GM18868 (cell line): ENCODE measurements around the gene SLC35F3.
"Not testable (repeated sequence)": the region's sequence is repeated elsewhere in the genome, so short reads cannot be mapped to it uniquely, and the experiment has no call there.

Experiments used
- ATAC-seq: cut with Tn5 transposase; IDR thresholded peaks from one replicate; pipeline ENCODE4 v1.9.1; 2021; ENCODE audit warnings: mild to moderate bottlenecking, moderate library complexity; ENCODE audit not compliant: unreplicated experiment

The SLC35F3 gene

DNA sequence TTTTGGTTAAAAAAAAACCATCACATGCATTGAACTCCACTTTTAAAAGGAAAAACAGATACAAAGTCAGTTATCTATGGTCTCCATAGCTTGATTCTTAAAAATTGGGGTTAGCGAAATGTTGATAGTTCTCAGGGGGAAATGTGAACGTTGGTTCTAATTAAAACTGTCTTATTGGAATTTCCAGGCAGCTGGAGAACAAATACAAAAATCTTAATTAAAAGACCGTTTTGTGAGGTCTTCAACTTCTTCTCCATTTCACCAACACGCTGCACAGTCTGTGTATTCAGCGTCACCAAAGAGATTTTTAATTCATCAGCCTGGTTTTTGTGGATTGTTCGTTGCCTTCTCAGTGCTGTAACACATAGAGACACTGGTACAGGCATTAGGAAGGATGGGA is 369.5 kb downstream of the SLC35F3 start:
- ATAC-seq, result no peak

- ATAC-seq, result no peak
Measured at GRCh38 chr1:234276151-234276788, 371.8 kb downstream of the SLC35F3 start.

- no peak for ATAC-seq
Measured at GRCh38 chr1:234277161-234277868, 372.8 kb downstream of the SLC35F3 start.

- no peak for ATAC-seq
Measured at GRCh38 chr1:234279021-234279420, 374.5 kb downstream of the SLC35F3 start.

- ATAC-seq, result no peak
Measured at GRCh38 chr1:234280500-234280899, 376.0 kb downstream of the SLC35F3 start.

- ATAC-seq, result no peak
Measured at GRCh38 chr1:234281826-234282489, 377.5 kb downstream of the SLC35F3 start.

DNA sequence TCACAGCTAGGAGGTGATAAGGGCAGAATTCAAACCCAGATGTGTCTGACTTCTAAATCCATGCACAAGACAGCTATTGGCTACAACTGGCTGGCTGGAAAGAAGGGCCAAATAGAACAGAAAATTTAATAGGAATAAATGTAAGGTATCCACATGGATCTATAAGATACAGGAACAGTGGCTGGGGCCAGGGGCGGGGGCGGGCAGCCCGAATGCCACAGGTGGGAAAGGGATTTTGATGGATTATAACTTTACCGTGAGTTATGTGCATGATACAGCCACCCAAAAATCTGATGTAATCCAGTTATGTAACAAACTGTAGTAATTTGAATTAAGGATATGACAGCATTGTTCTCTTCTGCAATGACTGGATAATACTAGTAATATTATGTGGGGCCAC is 381.7 kb downstream of the SLC35F3 start:
- no peak for ATAC-seq

DNA sequence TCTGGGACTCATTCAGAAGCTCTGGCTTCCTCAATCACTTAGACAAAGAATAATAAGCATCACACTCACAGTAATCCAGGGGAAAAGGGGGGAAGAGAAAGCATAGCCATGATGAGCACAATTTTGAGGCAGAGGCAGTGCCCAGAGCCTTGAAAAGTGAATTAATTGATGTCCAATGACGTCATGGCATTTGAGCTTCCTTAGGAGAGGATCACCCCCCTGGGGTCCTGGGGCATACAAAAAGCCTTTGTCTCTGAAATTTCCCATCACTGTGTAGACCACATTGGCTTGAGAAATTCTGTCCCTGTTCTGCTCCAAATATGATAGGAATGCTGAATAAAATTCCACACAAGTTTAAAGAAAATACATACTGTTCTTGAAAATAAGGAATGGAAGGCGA is 384.5 kb downstream of the SLC35F3 start:
- no peak for ATAC-seq

- ATAC-seq, result peak; percentile 59
Measured at GRCh38 chr1:234289538-234290305, 385.2 kb downstream of the SLC35F3 start.

DNA sequence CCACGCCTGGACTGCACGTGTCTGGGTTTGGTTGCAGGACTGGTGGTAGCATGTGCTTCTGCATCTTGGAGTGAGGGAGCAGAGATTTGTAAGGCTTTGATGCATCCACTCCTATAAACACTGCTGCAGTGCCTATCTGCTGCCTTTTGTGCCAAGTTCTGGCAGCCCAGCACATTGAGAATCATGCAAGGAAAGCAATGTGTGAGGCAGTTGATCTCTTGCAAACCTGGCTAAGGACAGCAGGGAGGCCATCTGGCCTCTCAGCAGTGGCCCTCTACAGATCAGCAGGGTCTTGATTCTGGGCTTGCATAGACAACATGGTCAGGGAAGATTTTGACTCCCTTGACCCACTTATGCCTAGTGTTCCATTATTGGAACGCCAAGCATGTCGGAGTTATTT is 387.5 kb downstream of the SLC35F3 start:
- no peak for ATAC-seq

DNA sequence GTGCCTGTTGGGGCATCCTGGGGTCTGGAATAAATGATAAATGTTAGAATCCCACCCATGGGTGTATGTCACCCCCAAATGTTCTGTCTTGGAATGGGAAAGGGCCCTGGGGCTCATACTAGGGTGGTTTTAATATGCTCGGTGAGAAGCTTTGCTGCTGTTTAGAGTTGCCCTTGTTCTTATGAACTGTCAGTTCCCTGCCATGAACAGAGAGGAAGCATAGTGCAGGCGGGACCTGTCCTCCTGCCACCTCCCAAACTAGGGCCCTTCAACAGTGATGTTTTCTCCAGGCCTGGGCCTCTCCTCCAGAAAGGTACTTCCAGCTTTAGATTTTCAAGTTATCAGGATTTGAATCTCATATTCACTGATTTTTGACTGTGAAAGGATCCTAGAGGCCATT is 388.1 kb downstream of the SLC35F3 start:
- ATAC-seq, result no peak

DNA sequence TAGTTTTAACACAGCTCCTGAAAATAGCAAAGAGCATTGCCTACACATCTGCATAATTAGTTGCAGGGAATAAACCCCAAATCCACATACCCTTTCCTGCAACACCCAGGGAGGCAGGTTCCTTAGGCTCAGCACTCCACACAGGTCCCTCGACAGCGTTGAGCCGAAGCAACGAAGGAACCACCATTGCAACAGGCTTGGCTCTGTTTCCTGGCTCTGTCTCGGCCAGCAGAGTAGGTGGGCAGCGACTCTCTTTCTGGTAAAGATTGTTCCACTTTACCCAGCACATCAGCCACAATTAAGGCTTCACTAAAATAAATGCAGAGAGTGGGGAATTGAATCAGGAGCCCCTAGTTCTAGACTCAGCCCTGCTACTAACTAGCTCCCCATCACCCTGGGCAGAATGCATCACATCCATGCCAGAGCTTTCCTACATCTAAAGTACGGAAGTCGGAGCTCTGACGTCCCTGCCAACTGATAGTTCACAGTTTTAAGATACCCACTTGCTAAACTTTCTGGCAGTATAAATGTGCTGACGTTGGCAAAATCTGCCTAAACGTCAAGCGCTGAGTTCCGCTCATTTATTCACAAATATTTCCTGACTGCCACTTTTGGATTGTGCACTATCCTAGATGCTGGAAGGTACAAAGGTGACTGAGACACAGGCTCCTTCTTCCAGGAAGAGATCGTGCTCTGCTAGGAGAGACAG is 389.8 kb downstream of the SLC35F3 start:
- ATAC-seq, result no peak

- ATAC-seq, result no peak
Measured at GRCh38 chr1:234295068-234295467, 390.6 kb downstream of the SLC35F3 start.

GRCh38 chr1:234295626-234296025 is 391.1 kb downstream of the SLC35F3 start:
- ATAC-seq, result no peak

GRCh38 chr1:234296496-234296895 is 392.0 kb downstream of the SLC35F3 start:
- no peak for ATAC-seq

DNA sequence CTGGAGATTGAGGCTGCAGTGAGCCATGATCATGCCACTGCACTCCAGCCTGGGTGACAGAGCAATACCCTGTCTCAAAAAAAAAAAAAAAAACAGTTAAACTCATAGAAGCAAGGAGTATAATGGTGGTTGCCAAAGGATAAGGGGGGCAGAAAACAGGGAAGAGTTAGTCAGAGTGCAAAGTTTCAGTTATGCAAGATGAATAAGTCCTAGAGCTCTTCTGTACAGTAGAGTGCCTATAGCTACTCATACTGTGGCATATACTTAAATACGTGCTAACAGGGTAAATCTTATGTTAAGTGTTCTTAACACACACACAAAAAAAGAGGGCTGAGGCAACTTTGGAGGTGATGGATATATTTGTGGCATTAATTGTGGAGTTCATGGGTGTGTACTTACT is 393.2 kb downstream of the SLC35F3 start:
- ATAC-seq, result no peak

DNA sequence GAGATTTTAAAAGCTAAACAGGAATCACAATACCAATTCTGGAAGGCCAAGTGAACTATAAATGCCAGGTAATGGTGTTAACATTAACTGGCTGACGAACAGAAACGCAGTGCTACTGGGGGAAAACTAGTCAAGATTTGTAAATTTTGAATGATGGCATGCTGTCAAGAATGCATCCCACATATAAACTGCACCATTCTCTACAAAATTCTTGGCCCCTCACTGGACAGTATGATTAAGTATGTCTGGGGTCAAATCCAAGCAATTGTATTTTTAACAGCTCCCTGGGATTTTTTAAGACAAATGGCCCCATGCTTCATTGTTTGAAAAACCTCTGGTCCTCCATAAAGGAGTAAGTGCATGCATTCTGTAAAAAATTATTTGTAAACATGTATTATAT is 395.6 kb downstream of the SLC35F3 start:
- ATAC-seq, result no peak

DNA sequence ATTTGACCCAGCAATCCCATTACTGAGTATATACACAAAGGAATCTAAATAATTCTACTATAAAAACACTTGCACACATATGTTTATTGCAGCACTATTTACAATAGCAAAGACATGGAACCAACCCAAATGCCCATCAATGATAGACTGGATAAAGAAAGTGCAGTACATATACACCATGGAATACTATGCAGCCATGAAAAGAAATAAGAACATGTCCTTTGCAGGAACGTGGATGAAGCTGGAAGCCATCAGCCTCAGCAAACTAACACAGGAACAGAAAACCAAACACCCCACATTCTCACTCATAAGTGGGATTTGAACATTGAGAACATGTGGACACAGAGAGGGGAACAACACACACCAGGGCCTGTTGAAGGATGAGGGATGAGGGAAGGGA is 397.2 kb downstream of the SLC35F3 start:
- not testable (repeated sequence) for ATAC-seq

DNA sequence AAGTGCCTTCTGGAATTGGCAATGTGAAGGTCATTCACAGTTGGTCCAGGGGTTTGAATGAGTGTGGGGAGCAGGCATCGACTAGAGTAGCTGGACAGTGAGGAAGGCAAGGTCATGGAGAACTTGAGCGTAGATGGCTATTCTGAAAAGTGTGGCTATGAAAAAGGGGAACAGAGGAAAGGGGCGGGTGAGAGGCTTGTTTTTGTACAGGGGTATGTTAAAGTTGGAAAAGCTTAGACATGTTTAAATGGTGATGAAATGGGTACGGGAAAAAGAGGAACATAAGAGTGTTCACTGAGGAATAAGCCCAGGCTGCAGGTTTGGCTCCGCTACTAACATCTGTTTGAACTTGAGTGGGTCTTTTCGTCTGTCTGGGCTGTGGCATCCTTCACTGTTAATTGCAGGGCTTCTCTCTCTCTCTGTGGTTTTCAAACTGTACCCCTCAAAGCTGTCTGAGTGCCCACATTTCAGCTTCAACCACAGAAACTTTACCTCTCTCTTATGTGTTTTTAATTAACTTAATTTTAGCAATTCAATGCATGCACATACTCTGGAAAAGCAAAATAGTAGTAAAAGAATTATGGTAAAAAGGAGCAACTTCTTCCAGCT is 398.0 kb downstream of the SLC35F3 start:
- no peak for ATAC-seq

DNA sequence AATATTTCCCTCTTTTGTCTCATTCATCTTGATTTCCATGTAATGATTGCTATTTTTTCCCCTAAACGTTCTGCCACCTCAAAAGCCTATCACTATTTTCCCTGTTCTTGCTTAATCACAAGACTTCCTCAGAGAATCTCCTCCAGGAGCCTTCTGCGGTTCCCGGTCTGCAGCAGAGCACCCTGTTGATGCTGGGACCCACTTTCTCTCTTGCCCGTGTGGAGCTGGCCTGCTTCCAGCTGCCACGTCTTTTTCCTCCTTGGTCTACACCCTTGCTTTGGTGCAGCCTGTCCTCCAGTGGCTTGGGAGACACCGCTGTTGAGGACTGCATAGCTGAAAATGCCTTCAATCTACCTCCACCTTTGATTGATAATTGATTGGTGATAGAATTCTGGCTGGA is 398.8 kb downstream of the SLC35F3 start:
- ATAC-seq, result no peak
